Measurements from ENCODE around the gene ZP3. TPM values are rescaled to one million over a fixed set of nuclear protein-coding genes. Genes with fewer than 3 reads are reported as not detected.
A peak's percentile ranks its signal among the peaks of the same experiment; 100 is the strongest.
"Not testable (repeated sequence)": the region's sequence is repeated elsewhere in the genome, so short reads cannot be mapped to it uniquely, and the experiment has no call there.

ZP3 gene
- 0.99 and 1.8 TPM in 2 replicates for total RNA-seq (2014; rRNA removed; shearing (Covaris generic))

DNA sequence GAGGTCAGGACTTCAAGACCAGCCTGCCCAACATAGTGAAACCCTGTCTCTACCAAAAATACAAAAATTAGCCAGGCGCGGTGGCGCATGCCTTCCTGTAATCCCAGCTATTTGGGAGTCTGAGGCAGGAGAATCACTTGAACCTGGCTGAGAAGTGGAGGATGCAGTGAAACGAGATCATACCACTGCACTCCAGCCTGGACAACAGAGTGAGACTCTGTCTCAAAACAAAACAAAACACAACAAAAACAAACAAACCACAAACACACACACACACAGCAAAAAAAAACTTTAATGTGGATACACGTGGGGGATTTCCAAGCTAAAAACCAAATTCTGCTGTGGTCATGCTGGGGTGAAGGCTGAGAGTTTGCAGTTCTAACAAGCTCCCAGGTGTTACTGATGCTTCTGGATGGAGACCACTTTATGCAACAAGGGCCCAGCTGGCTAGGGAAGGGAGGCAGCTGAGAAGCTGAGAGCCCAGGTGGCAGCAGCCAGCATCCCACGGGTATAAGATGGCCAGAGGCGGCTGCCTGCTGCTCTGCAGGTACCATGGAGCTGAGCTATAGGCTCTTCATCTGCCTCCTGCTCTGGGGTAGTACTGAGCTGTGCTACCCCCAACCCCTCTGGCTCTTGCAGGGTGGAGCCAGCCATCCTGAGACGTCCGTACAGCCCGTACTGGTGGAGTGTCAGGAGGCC is at the start of gene ZP3:
Gene ZP3, plus strand, starts transcription at position 538 of the 699 bp plus-strand sequence. Its CDS starts 15 bp downstream, at position 553.
- H3K27me3 ChIP-seq: no peaks in the 10 kb centered on the region
- peak within 1 kb of the TSS; percentile 94 for H3K27ac ChIP-seq

DNA sequence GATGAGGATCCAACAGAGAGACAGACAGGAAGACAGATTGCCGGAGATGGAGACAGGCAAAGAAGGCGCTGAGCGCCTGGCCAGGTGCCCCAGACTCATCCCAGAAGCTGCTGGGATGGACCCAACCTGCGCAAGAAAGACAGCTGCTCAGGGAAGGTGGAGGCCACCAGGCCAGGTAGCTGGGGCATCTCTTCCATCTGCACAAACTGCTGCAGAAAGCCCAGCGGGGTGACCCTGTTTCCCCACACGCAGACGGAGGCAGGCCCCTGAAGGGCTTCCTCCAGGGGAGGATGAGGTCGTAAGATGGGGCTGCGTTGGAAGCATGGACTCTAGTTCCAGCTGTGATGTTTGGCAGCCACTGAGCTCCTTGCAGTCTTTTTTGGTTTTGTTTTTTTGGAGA is 49.5 kb upstream of the ZP3 start:
- no peak overlapping the region for H3K4me3 ChIP-seq
- H3K4me1 ChIP-seq: peaks cover under 1% of the 10 kb centered on the region
- no peaks in the 10 kb centered on the region for H3K9me3 ChIP-seq (replicated peaks)
- no peaks in the 10 kb centered on the region; the same call in 1 of the 2 replicates for H3K27me3 ChIP-seq
- H3K36me3 ChIP-seq: no peaks in the 10 kb centered on the region
- H3K27ac ChIP-seq: no peak overlapping the region
- DNase-seq: no peak

More for the DNA sequence above, at the start of gene ZP3:
- peaks cover 4% of the 10 kb centered on the region; the same call in 1 of the 2 replicates for H3K9me3 ChIP-seq (replicated peaks)
- no peak within 1 kb of the TSS for H3K4me3 ChIP-seq
- H3K36me3 ChIP-seq: no peaks in the 10 kb centered on the region
- peaks cover 46% of the 10 kb centered on the region for H3K4me1 ChIP-seq
- DNase-seq: no peak

DNA sequence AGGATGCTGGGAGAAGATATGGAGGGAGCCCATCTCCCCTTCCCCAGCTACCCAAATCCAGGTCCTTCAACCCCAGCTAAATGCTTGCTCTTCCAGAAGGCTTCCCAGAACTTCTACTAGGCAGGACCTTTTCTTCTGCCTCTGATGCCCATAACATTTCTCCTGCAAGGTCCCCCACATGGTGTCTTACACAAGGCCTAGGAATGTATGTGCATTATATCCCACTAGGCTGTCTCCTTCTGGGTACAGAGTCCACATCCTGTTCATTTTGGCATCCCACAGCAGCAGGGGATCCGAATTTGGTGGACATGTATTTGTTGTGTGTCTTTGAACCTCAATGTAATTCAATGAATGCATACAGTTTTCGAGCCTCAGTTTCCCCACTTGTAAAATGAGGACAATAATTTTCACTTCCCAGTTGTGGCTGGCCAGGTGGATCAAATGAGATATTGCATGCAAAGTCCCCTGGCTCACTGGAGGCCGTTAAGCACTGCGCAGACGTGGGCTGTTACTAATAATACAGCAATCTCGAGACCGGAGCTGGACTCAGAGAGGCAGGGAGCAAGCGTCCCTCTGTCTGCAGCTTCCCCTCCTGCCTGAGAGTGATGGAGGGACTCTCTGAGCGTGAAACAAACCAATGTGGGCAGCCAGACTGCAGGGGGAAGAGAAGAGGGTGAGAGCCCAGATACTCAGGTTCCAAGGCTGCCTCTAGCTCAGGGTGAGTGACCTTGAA is 47.4 kb upstream of the ZP3 start:
- DNase-seq: no peak

DNA sequence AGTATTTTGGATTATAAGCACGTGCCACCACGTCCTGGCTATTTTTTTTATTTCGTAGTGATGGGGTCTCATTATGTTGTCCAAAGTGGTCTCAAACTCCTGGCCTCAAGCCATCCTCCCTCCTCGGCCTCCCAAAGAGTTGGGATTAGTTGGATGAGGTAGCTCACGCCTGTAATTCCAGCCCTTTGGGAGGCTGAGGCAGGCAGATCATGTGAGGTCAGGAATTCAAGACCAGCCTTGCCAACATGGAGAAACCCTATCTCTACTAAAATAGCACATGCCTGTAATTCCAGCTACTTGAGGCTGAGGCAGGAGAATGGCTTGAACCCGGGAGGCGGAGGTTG is 44.2 kb upstream of the ZP3 start:
- Histone ChIP-seq H3K4me3 (peak overlapping the region; percentile 53), H3K36me3 (no peaks in the 10 kb centered on the region), H3K9me3 (replicated peaks) (no peaks in the 10 kb centered on the region), H3K4me1 (peaks cover 8% of the 10 kb centered on the region), H3K27ac (peak overlapping the region; percentile 82), H3K27me3 (no peaks in the 10 kb centered on the region)
- no peak for DNase-seq

More for the DNA sequence above, 47.4 kb upstream of the ZP3 start:
- Histone ChIP-seq H3K9me3 (replicated peaks) (no peaks in the 10 kb centered on the region), H3K36me3 (no peaks in the 10 kb centered on the region), H3K4me3 (no peak overlapping the region), H3K4me1 (peaks cover 8% of the 10 kb centered on the region), H3K27me3 (no peaks in the 10 kb centered on the region), H3K27ac (no peak overlapping the region)

DNA sequence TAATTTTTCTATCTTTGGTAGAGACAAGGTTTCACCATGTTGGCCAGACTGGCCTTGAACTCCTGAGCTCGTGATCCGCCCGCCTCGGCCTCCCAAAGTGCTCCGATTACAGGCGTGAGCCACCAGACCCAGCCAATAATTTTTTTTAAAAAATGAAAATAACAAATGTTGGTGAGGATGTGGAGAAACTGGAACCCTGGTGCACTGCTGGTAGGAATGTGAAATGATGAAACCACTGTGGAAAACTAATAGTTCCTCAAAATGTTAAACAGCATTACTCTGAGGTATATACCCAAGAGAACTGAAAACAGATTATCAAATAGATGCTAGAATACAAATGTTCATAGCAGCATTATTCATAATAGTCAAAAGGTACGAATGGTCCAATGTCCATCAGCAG is 42.9 kb upstream of the ZP3 start:
- H3K27ac ChIP-seq: no peak overlapping the region
- no peak overlapping the region for H3K4me3 ChIP-seq
- H3K4me1 ChIP-seq: peaks cover 13% of the 10 kb centered on the region
- no peak for DNase-seq
- no peaks in the 10 kb centered on the region for H3K36me3 ChIP-seq
- H3K27me3 ChIP-seq: no peaks in the 10 kb centered on the region
- no peaks in the 10 kb centered on the region for H3K9me3 ChIP-seq (replicated peaks)

DNA sequence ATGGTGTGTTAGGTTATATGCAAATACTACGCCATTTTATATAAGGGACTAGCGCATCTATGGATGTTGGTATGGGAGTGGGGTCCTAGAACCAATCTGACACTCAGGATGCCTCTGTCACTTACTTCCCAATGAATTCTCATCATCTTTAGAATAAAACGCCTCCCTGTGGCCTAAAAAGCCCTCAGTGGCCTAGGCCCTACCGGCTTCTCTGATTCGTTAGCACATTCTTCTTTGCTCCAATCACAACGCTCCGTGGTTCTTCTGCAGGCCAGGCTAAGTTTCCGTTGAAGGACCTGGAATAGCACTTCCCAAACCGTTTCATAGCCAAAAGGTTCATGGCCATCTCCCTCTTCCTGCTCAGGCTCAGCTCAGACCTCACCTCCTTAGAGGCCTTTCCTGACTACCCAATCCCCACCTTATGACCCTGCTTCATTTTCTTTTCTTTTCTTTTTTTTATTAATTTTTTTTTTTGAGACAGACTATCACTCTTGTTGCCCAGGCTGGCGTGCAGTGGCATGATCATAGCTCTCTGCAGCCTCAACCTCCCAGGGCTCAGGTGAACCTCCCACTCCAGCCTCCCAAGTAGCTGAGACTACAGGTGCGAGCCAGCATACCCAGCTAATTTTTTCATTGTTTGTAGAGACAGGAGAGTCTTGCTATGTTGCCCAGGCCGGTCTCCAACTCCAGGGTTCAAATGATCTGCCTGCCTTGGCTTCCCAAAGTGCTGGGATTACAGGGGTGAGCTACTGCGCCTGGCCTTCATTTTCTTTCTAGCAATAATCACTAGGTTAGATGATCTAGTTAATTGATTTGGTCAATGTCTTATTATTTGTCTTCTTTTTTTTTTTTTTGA is 41.4 kb upstream of the ZP3 start:
- Histone ChIP-seq H3K27ac (no peak overlapping the region), H3K36me3 (no peaks in the 10 kb centered on the region), H3K4me3 (no peak overlapping the region), H3K4me1 (peaks cover 15% of the 10 kb centered on the region), H3K27me3 (no peaks in the 10 kb centered on the region), H3K9me3 (replicated peaks) (no peaks in the 10 kb centered on the region)
- peak; percentile 50 to 68 for DNase-seq

DNA sequence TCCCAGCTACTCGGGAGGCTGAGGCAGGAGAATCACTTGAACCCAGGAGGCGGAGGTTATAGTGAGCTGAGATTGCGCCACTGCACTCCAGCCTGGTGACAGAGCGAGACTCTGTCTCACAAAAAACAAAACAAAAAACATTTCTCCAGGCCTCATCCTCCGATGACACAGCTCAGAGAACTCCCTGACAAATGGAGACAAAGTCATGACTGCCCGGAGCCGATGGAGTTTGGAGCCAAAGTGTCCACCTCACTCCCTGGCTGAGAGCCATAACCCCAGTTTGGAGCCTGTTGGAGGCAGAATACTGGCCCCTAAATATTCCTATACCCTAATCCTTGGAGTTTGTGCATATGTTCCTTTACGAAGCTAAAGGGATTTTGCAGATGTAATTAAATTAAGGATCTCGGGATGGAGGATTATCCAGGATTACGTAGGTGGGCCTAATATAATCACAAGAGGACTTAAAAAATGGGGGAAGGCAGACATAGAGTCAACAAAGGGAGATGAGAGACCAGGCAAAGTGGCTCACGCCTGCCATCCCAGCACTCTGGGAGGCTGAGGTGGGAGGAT is 38.0 kb upstream of the ZP3 start:
- H3K4me3 ChIP-seq: no peak overlapping the region
- H3K27ac ChIP-seq: no peak overlapping the region
- no peaks in the 10 kb centered on the region for H3K36me3 ChIP-seq
- H3K27me3 ChIP-seq: no peaks in the 10 kb centered on the region
- peaks cover 11% of the 10 kb centered on the region for H3K4me1 ChIP-seq
- peak; percentile 37 to 47 for DNase-seq
- no peaks in the 10 kb centered on the region for H3K9me3 ChIP-seq (replicated peaks)

DNA sequence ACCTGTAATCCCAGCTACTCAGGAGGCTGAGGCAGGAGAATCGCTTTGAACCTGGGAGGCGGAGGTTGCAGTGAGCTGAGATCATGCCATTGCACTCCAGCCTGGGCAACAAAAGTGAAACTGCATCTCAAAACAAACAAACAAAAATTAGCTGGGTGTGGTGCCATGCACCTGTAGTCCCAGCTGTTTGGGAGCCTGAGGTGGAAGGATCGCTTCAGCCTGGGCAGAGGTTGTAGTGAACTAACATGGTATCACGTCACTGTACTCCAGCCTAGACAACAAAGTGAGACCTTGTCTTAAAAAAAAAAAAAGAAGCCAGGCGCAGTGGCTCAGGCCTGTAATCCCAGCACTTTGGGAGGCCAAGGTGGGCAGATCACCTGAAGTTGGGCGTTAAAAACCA is 37.0 kb upstream of the ZP3 start:
- not testable (repeated sequence) for H3K9me3 ChIP-seq (replicated peaks); H3K4me3 ChIP-seq; H3K36me3 ChIP-seq; H3K27me3 ChIP-seq; H3K27ac ChIP-seq; DNase-seq
- H3K4me1 ChIP-seq: peaks cover 11% of the 10 kb centered on the region

DNA sequence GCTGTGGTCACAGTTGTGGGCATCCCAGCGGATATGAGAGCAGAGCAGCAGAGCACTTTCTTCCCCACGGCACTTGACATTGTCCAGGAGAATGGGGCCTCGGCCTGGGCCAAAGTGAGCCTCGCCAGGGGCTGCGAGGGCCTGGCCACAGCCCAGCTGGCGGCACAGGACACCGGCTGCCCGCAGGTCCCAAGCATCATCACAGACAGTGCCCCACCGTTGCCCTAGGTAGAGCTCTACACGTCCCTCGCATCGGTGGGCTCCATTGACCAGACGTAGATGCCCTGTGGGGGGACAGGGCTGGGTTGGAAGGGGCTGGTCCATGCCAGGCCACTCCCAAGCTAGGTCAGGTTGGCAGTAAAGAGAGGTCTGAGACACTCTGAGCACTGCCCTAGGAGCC is 34.7 kb upstream of the ZP3 start:
- Histone ChIP-seq H3K9me3 (replicated peaks) (no peaks in the 10 kb centered on the region), H3K27me3 (no peaks in the 10 kb centered on the region; the same call in 1 of the 2 replicates), H3K4me3 (no peak overlapping the region)

DNA sequence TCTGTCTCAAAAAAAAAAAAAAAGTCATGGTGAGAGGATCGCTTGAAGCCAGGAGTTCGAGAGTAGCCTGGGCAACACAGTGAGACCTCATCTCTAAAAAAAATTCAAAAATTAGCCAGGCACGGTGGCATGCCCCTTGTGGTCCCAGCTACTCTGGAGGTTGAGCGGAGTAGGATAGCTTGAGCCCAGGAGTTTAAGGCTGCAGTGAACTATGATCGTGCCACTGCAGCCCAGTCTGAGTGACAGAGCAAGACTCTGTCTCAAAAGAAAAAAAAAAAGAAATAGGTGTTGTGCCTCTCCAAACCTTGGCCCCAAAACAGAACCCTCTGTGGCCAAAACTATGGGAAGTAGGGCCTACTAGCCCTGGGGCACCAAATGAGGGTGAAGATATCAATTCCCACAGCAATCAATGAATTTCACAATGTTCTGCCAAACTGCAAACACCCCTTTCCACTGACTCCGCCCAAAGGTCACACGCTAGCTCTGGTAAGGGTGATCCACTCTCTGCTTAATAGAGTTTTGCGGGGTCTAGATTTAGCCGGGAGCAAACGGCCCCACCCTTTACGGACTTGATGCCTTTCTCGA is 32.1 kb upstream of the ZP3 start:
- no peak for DNase-seq
- Histone ChIP-seq H3K9me3 (replicated peaks) (no peaks in the 10 kb centered on the region), H3K4me1 (peaks cover 4% of the 10 kb centered on the region; the same call in 1 of the 2 replicates), H3K27ac (peak overlapping the region; percentile 22; the same call in 1 of the 2 replicates), H3K4me3 (peak overlapping the region; percentile 73), H3K27me3 (no peaks in the 10 kb centered on the region; the same call in 1 of the 2 replicates), H3K36me3 (no peaks in the 10 kb centered on the region)

More for the DNA sequence above, 34.7 kb upstream of the ZP3 start:
- H3K4me1 ChIP-seq: peaks cover 11% of the 10 kb centered on the region
- H3K36me3 ChIP-seq: no peaks in the 10 kb centered on the region
- no peak for DNase-seq
- no peak overlapping the region for H3K27ac ChIP-seq

DNA sequence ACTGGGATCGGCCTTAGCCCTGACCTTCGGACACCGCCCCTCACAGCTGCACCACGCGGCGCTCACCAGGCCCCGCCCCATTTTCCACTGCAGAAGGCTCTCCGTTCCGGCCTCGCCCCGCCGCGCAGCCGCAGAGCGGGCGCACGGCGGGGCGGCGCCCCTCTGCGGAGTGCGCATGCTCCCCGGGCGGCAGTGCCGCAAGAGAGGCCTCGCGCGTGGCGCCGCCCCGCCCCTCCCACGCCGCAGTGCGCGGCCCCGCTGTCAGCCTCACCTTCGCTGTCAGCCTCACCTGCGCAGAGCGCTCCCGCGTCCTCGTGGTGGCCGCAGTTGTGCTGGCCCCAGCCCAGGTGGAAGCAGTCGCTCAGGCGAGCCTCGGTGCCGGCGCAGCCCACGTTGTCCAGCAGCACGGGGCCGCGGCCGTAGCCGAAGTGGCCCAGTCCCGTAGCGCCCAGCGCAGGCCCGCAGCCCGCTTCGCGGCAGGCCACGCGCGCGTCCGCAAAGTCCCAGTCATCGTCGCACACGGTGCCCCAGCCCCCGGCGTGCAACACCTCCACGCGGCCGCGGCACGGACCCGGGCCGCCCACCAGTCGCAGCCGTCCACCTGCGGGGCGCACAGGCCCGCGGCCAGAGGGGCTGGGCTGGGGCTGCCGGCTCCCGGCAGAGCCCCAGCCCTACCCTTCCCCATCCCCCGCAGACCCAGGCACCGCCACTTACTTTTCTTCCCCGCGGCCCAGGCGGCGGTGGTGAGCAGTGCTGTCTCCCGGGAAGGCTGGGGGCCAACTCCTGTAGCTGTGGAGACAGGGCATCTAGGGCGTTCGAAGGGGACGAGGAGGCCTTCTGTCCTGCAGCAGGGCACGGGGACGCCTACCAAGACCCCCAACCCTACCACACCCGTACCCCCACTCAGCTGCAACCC is 31.4 kb upstream of the ZP3 start:
- Histone ChIP-seq H3K4me3 (peak overlapping the region; percentile 73), H3K9me3 (replicated peaks) (no peaks in the 10 kb centered on the region), H3K27ac (peak overlapping the region; percentile 22; the same call in 1 of the 2 replicates), H3K36me3 (no peaks in the 10 kb centered on the region), H3K4me1 (peaks cover 4% of the 10 kb centered on the region; the same call in 1 of the 2 replicates), H3K27me3 (no peaks in the 10 kb centered on the region; the same call in 1 of the 2 replicates)
- peak; percentile 91 to 93 for DNase-seq

DNA sequence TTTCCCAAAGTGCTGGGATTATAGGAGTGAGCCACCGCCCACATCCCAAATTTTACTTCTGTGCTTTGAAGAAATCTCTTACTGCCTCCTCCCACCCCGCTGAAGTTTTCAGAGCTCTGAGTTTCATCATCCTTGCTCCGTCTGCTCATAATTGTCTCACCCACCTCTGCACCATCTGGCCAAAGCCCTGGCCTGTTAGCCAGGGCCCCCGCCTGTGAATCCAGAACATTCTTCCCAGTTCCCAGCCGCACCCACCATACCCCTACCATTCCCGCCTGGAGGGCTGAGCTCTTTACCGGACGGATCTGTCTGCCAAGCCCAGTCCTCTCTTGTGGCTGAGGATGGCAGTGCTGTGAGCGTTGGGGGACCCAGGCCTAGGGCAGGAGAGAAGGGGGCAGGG is 29.8 kb upstream of the ZP3 start:
- no peak overlapping the region for H3K27ac ChIP-seq
- H3K4me1 ChIP-seq: no peaks in the 10 kb centered on the region; the same call in 1 of the 2 replicates
- H3K36me3 ChIP-seq: no peaks in the 10 kb centered on the region
- no peaks in the 10 kb centered on the region; the same call in 1 of the 2 replicates for H3K27me3 ChIP-seq
- no peaks in the 10 kb centered on the region for H3K9me3 ChIP-seq (replicated peaks)
- no peak overlapping the region for H3K4me3 ChIP-seq
- DNase-seq: no peak

DNA sequence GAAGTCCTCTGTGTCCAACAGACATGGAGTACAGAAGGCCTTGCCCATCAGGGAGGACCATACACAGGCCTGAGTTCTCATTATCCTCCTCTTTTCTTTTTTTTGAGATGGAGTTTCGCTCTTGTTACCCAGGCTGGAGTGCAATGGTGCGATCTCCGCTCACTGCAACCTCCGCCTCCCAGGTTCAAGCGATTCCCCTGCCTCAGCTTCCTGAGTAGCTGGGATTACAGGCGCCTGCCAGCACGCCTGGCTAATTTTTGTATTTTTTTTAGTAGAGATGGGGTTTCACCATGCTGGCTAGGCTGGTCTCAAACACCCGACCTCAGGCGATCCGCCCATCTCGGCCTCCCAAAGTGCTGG is 29.2 kb upstream of the ZP3 start:
- not testable (repeated sequence) for H3K27ac ChIP-seq; H3K4me1 ChIP-seq; DNase-seq; H3K4me3 ChIP-seq; H3K9me3 ChIP-seq (replicated peaks); H3K27me3 ChIP-seq; H3K36me3 ChIP-seq
